GM12878 (cell line): Measurements from ENCODE around the gene CA11. TPM values are rescaled to one million over a fixed set of nuclear protein-coding genes. Genes with fewer than 3 reads are reported as not detected.

Source experiments
- BACH1 ChIP-seq: fragments of 450-650 bp; IDR thresholded peaks from 2 replicates; pipeline ENCODE4 v1.6.1; 2017; ENCODE audit warnings: mild to moderate bottlenecking, borderline replicate concordance
- BMI1 ChIP-seq: fragments of 450-650 bp; IDR thresholded peaks from 2 replicates; pipeline ENCODE4 v1.6.1; 2016; ENCODE audit warnings: mild to moderate bottlenecking, moderate library complexity, borderline replicate concordance
- CREB1 ChIP-seq: IDR thresholded peaks from 2 replicates; pipeline ENCODE4 v1.6.1; 2012; ENCODE audit warnings: low read depth, mild to moderate bottlenecking, inconsistent platforms
- CREM ChIP-seq: IDR thresholded peaks from 2 replicates; pipeline ENCODE4 v1.6.1; 2014; ENCODE audit warnings: antibody characterized with exemption, low read depth
- GABPA ChIP-seq: IDR thresholded peaks from 2 replicates; pipeline ENCODE4 v1.6.1; 2014; ENCODE audit warnings: antibody characterized with exemption, low read depth, mild to moderate bottlenecking, inconsistent platforms
- GATAD2B ChIP-seq: fragments of 450-650 bp; conservative IDR thresholded peaks from 2 replicates; pipeline ENCODE4 v1.6.1; 2017; ENCODE audit warnings: low read depth, mild to moderate bottlenecking, moderate library complexity
- HDGF ChIP-seq: fragments of 450-650 bp; IDR thresholded peaks from 2 replicates; pipeline ENCODE4 v1.6.1; 2016; ENCODE audit warnings: antibody characterized with exemption
- MLLT1 ChIP-seq: fragments of 450-650 bp; IDR thresholded peaks from 2 replicates; pipeline ENCODE4 v1.6.1; 2016; ENCODE audit warnings: mild to moderate bottlenecking
- NFYB ChIP-seq: IDR thresholded peaks from 2 replicates; pipeline ENCODE4 v1.6.1; 2011; ENCODE audit warnings: low read depth, mild to moderate bottlenecking, low read length, improper control_type of control experiment, moderate library complexity; ENCODE audit not compliant: insufficient read depth
- NR2F1 ChIP-seq: fragments of 450-650 bp; conservative IDR thresholded peaks from 2 replicates; pipeline ENCODE4 v1.6.1; 2017; ENCODE audit warnings: mild to moderate bottlenecking
- NRF1 ChIP-seq: conservative IDR thresholded peaks from 2 replicates; pipeline ENCODE4 v1.6.1; 2011; ENCODE audit warnings: mild to moderate bottlenecking, low read depth, low read length, improper control_type of control experiment
- PAX8 ChIP-seq: fragments of 450-650 bp; IDR thresholded peaks from 2 replicates; pipeline ENCODE4 v1.6.1; 2017; ENCODE audit warnings: mild to moderate bottlenecking, moderate library complexity
- PBX3 ChIP-seq: IDR thresholded peaks from 2 replicates; pipeline ENCODE4 v1.6.1; 2011; ENCODE audit warnings: mild to moderate bottlenecking, low read depth, low read length, moderate library complexity; ENCODE audit not compliant: insufficient replicate concordance
- PRDM15 ChIP-seq: fragments of 450-650 bp; formaldehyde crosslinking; IDR thresholded peaks from 2 replicates; pipeline ENCODE4 v1.4.0; 2020; ENCODE audit warnings: mild to moderate bottlenecking, moderate library complexity
- RUNX3 ChIP-seq: IDR thresholded peaks from 2 replicates; pipeline ENCODE4 v1.6.1; 2012; ENCODE audit warnings: low read length, inconsistent platforms
- SMAD5 ChIP-seq: IDR thresholded peaks from 2 replicates; pipeline ENCODE4 v1.6.1; 2016; ENCODE audit warnings: antibody characterized with exemption, low read depth
- SP1 ChIP-seq: IDR thresholded peaks from one replicate; pipeline ENCODE4 v1.6.1; 2011; ENCODE audit warnings: low read depth, low read length
- SREBF2 ChIP-seq: IDR thresholded peaks from 2 replicates; pipeline ENCODE4 v1.6.1; 2012; ENCODE audit warnings: mild to moderate bottlenecking, low read length
- TARDBP ChIP-seq: IDR thresholded peaks from 2 replicates; pipeline ENCODE4 v1.6.1; 2016; ENCODE audit warnings: borderline replicate concordance
- TBL1XR1 ChIP-seq: IDR thresholded peaks from 2 replicates; pipeline ENCODE4 v1.6.1; 2012; ENCODE audit warnings: low read depth, low read length, improper control_type of control experiment
- TCF12 ChIP-seq: IDR thresholded peaks from 2 replicates; pipeline ENCODE4 v1.6.1; 2011; ENCODE audit warnings: low read depth, mild to moderate bottlenecking, low read length
- ZNF274 ChIP-seq: IDR thresholded peaks from one replicate; pipeline ENCODE4 v1.8.0; 2011; ENCODE audit not compliant: insufficient read length, insufficient read depth
- polyA plus RNA-seq, 11 experiments: library from polyadenylated mRNA; depleted of rRNA in 4 of 11; unstranded in 6 of 11; stranded (reverse) in 5 of 11; fragments of >200 nt; fragmentation: Nextera tagmentation in 4 of 11; fragmentation: Illumina TruSeq in 1 of 11; extraction: Ambion mirVana in 4 of 11; extraction: Trizol in 1 of 11; gene quantifications; 1 replicate in 1 of 11; 2 replicates in 10 of 11; pipeline versions ENCODE4 v1.2.1 to v1.2.3, GENCODE V29; 2011 to 2016; ENCODE audit warnings: inconsistent platforms in 2 of 11, missing spikeins in 2 of 11, low read depth in 1 of 11
- total RNA-seq, 4 experiments: library from RNA; depleted of rRNA in 3 of 4; stranded (reverse); fragments of >200 nt in 3 of 4; fragmentation: Illumina TruSeq in 1 of 4; extraction: Trizol in 1 of 4; gene quantifications; 2 replicates each; pipeline versions ENCODE4 v1.2.1 to v1.2.3, GENCODE V29; 2013 to 2021

CA11 gene
- total and polyA plus RNA-seq, 10 of the 15 experiments (the other 5 are each of a cell fraction or from before 2014, with no cell fraction given): 1.7 to 7.5 (median 2.4) TPM

- TF ChIP-seq TBL1XR1 (no peak), PRDM15 (CRISPR knock-in tag) (no peak), BACH1 (peak; percentile 55), HDGF (no peak), GATAD2B (0 out of 2 replicates have a peak, but pooled peaks have one; percentile 67), SMAD5 (no peak), PAX8 (no peak), PBX3 (no peak), ZNF274 (no peak), NR2F1 (peak; percentile 59; the same call in 1 of the 2 replicates), SP1 (no peak), NRF1 (peak; percentile 46), RUNX3 (no peak), CREM (no peak), MLLT1 (peak; percentile 47; the same call in 1 of the 2 replicates), BMI1 (no peak), TCF12 (no peak), SREBF2 (no peak), CREB1 (no peak), TARDBP (no peak), NFYB (no peak), GABPA (no peak)
These were observed 10.6 kb downstream of the CA11 start (continued) for GRCh38 chr19:48635263-48635965.
